Measurements from ENCODE around the gene EPN1. TPM values are rescaled to one million over a fixed set of nuclear protein-coding genes. Genes with fewer than 3 reads are reported as not detected.

The EPN1 gene
- total and polyA plus RNA-seq, 11 donors: 125 to 377 (median 188) TPM

DNA sequence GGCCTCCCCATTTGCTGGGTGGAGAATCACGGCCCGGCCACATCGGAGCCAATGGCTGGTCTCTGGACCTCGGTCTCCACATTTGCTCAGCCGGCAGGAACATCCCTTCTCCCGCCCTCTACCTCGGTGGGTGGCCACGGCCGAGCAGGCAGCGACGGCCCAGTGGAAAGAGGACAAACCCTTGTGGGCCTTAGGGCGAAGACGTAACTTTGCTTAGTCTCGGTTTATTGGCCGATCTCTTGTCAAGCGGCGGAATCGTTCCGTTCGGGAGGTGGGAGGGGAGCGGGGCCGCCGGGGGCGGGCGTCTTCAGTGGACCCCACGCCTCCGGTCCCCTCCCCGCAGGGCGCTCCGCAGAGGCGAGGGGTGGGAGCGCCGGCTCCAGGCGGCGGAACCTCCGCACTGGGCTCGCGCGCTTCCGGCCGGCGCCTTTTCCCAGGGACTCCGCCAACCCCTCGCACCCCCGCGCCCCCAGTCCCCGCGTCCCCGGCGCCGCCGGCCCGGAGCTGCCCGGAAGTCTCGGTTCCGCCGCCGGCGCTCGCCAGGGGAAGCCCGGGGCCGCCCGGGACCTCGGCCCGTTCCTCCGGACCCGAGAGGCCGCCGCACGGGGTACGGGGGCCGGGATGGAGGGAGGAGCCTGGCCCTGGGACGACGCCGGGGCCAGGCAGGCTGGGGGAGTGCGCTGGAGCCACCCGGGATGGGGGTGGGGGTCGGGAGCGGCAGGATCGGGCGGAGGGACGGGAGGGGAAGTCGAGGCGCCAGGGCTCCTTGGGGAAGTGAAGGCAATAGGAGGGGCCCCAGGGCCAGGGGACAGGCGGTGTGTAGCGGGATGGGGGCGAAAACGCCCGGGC is 34.2 kb upstream of the EPN1 start, which contains the start of gene ZNF580:
TSS of gene ZNF580 (plus strand) at position 426 of the 849 bp plus-strand sequence. CDS start 1,507 bp downstream, outside the sequence.
- peak; percentile 11 to 73 (median 66) for ATAC-seq
- DNase-seq: peak; percentile 71 to 86 (median 76)
- intact Hi-C loops (cut with DNase I): no loop called here
- TF ChIP-seq, protein P1, sequence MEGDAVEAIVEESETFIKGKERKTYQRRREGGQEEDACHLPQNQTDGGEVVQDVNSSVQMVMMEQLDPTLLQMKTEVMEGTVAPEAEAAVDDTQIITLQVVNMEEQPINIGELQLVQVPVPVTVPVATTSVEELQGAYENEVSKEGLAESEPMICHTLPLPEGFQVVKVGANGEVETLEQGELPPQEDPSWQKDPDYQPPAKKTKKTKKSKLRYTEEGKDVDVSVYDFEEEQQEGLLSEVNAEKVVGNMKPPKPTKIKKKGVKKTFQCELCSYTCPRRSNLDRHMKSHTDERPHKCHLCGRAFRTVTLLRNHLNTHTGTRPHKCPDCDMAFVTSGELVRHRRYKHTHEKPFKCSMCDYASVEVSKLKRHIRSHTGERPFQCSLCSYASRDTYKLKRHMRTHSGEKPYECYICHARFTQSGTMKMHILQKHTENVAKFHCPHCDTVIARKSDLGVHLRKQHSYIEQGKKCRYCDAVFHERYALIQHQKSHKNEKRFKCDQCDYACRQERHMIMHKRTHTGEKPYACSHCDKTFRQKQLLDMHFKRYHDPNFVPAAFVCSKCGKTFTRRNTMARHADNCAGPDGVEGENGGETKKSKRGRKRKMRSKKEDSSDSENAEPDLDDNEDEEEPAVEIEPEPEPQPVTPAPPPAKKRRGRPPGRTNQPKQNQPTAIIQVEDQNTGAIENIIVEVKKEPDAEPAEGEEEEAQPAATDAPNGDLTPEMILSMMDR (IDR thresholded peaks at IDR 0.05): no peak
- TF ChIP-seq POLR2A (IDR thresholded peaks at IDR 0.05): peak in 1 of 2 donors; percentile 15
- H3K36me3 ChIP-seq: peaks cover 0 to 21% (median 11%) of the 10 kb centered on the region in 9 donors
- H3K4me1 ChIP-seq: peaks cover 13 to 87% (median 53%) of the 10 kb centered on the region in 12 donors
- 0 to 1% (median 1%) methylated on average over 22 to 89 of the region's 89 CpGs for WGBS, 4 donors
- H3K27ac ChIP-seq: peak within 1 kb of the TSS; percentile 83 to 96 (median 92)
- no peaks in the 10 kb centered on the region for H3K9me3 ChIP-seq
- peak within 1 kb of the TSS; percentile 64 to 98 (median 84) for H3K4me3 ChIP-seq
- H3K27me3 ChIP-seq: no peaks in the 10 kb centered on the region

- H3K4me1 ChIP-seq: peaks cover 10 to 79% (median 45%) of the 10 kb centered on the region in 12 donors
- 1 to 2% (median 2%) methylated on average over 25 of the region's 25 CpGs for WGBS, 4 donors
- H3K27ac ChIP-seq: peak overlapping the region; percentile 83 to 96 (median 92)
- intact Hi-C loops (cut with DNase I): no loop called here
- DNase-seq (no peak), ATAC-seq (peak in 2 of 4 donors; percentile 1 to 2)
- H3K4me3 ChIP-seq: peak overlapping the region; percentile 64 to 98 (median 84)
- no peaks in the 10 kb centered on the region for H3K9me3 ChIP-seq
- no peak for TF ChIP-seq POLR2A (IDR thresholded peaks at IDR 0.05)
- TF ChIP-seq, protein P1 (IDR thresholded peaks at IDR 0.05): no peak
- no peaks in the 10 kb centered on the region for H3K27me3 ChIP-seq
- H3K36me3 ChIP-seq: peaks cover 0 to 22% (median 13%) of the 10 kb centered on the region in 9 donors
These were observed 33.4 kb upstream of the EPN1 start for GRCh38 chr19:55641426-55642152.

DNA sequence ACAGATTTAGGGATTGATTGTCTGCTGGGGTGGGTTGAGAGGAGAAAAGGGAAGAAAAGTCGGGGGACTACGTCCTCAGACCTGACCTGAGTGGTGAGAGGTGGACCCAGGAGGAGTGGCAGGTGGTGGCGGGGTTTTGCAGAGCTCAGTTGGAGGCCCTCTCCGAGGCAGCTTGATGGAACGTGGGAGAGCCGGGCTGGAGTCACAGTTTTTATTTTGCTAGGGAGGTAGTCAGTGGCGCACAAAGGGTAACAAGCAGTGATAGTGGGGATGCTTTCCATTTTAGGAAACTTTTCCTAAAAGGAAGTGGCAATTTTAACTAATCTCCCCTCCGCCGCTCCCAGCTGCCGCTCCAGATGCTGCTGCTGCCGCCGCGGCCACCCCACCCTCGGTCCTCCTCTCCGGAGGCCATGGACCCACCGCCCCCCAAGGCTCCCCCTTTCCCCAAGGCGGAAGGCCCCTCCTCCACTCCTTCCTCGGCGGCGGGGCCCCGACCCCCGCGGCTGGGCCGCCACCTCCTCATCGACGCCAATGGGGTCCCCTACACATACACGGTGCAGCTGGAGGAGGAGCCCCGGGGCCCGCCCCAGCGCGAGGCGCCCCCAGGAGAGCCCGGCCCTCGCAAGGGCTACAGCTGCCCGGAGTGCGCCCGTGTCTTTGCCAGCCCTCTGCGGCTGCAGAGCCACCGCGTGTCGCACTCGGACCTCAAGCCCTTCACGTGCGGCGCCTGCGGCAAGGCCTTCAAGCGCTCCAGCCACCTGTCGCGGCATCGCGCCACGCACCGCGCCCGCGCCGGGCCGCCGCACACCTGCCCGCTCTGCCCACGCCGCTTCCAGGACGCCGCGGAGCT is 32.6 kb upstream of the EPN1 start:
- Histone ChIP-seq H3K4me3 (peak overlapping the region; percentile 64 to 98 (median 84)), H3K36me3 (peaks cover 0 to 22% (median 13%) of the 10 kb centered on the region in 9 donors), H3K27me3 (no peaks in the 10 kb centered on the region), H3K27ac (peak overlapping the region in 11 of 12 donors; percentile 62 to 96 (median 93)), H3K4me1 (peaks cover 12 to 78% (median 46%) of the 10 kb centered on the region in 12 donors), H3K9me3 (no peaks in the 10 kb centered on the region)
- peak in 1 of 4 donors; percentile 2 for ATAC-seq
- no peak for DNase-seq
- TF ChIP-seq, protein P1 (IDR thresholded peaks at IDR 0.05): no peak
- peak in 1 of 2 donors; percentile 20 for TF ChIP-seq POLR2A (IDR thresholded peaks at IDR 0.05)
- intact Hi-C loops (cut with DNase I): no loop called here
- WGBS, 4 donors: 1 to 4% (median 3%) methylated on average over 33 to 65 of the region's 65 CpGs

Measured in heart left ventricle (tissue), 16 donors.